Neural progenitor cell (in vitro differentiated cells): ENCODE measurements around the gene HEXD. TPM values are rescaled to one million over a fixed set of nuclear protein-coding genes. Genes with fewer than 3 reads are reported as not detected.

ENCODE experiments used
- DNase-seq: peaks from one replicate; pipeline ENCODE4 v3.0.0-alpha.2; 2016; ENCODE audit warnings: low spot score
- H2AFZ ChIP-seq: fragments of 200-600 bp; sonication (generic); replicated peaks from 2 replicates; pipeline ENCODE4 v1.6.1; 2016; ENCODE audit warnings: antibody characterized with exemption
- H3F3A ChIP-seq: fragments of 200-600 bp; sonication (generic); 2 replicates; pipeline ENCODE4 v1.6.1; 2016; ENCODE audit warnings: antibody characterized with exemption, low read depth
- H3K27ac ChIP-seq: fragments of 200-600 bp; sonication (generic); 2 replicates; pipeline ENCODE4 v1.5.1; 2016; ENCODE audit warnings: mild to moderate bottlenecking
- H3K27me3 ChIP-seq: fragments of 200-600 bp; sonication (generic); 2 replicates; pipeline ENCODE4 v1.6.1; 2016; ENCODE audit warnings: mild to moderate bottlenecking, moderate library complexity
- H3K36me3 ChIP-seq: fragments of 200-600 bp; sonication (generic); 2 replicates; pipeline ENCODE4 v1.5.1; 2016
- H3K4me1 ChIP-seq: fragments of 200-600 bp; sonication (generic); 2 replicates; pipeline ENCODE4 v1.6.1; 2016; ENCODE audit warnings: mixed run types
- H3K4me2 ChIP-seq: fragments of 200-600 bp; sonication (generic); 2 replicates; pipeline ENCODE4 v1.6.1; 2016
- H3K4me3 ChIP-seq: fragments of 200-600 bp; sonication (generic); 2 replicates; pipeline ENCODE4 v1.5.1; 2016
- H3K79me2 ChIP-seq: fragments of 200-600 bp; sonication (generic); 2 replicates; pipeline ENCODE4 v1.6.1; 2016; ENCODE audit warnings: low read depth
- H3K9ac ChIP-seq: fragments of 200-600 bp; sonication (generic); 2 replicates; pipeline ENCODE4 v1.6.1; 2016
- H3K9me3 ChIP-seq: fragments of 200-600 bp; sonication (generic); 2 replicates; pipeline ENCODE4 v1.5.1; 2016; ENCODE audit warnings: low read depth
- H4K20me1 ChIP-seq: fragments of 200-600 bp; sonication (generic); 2 replicates; pipeline ENCODE4 v1.6.1; 2016; ENCODE audit warnings: low read depth
- H3K27ac Mint-ChIP-seq: 3 replicates; pipeline ENCODE4 v1.8.0; 2021; ENCODE audit warnings: mixed read lengths
- H3K27me3 Mint-ChIP-seq: 2 replicates; pipeline ENCODE4 v1.8.0; 2022; ENCODE audit warnings: low read depth, mild to moderate bottlenecking, inconsistent platforms, moderate library complexity, mixed read lengths; ENCODE audit not compliant: insufficient read depth
- H3K36me3 Mint-ChIP-seq: 3 replicates; pipeline ENCODE4 v1.8.0; 2021; ENCODE audit warnings: mixed read lengths
- H3K4me1 Mint-ChIP-seq: 3 replicates; pipeline ENCODE4 v1.8.0; 2021; ENCODE audit warnings: mixed read lengths
- H3K4me3 Mint-ChIP-seq: 3 replicates; pipeline ENCODE4 v1.8.0; 2021; ENCODE audit warnings: mild to moderate bottlenecking, moderate library complexity, mixed read lengths
- H3K9me3 Mint-ChIP-seq: 3 replicates; pipeline ENCODE4 v1.8.0; 2020; ENCODE audit warnings: mixed read lengths
- CTCF ChIP-seq: fragments of 200-600 bp; sonication (generic); IDR thresholded peaks from 2 replicates; pipeline ENCODE4 v1.5.1; 2017; ENCODE audit warnings: antibody characterized with exemption, mild to moderate bottlenecking
- EZH2 ChIP-seq: fragments of 200-600 bp; sonication (generic); IDR thresholded peaks from 2 replicates; pipeline ENCODE4 v1.6.1; 2017; ENCODE audit warnings: antibody characterized with exemption, mild to moderate bottlenecking, moderate library complexity
- EZH2phosphoT487 ChIP-seq: fragments of 200-600 bp; sonication (generic); IDR thresholded peaks from 2 replicates; pipeline ENCODE4 v1.6.1; 2017; ENCODE audit warnings: antibody characterized with exemption
- total RNA-seq: library from RNA; depleted of rRNA; stranded (reverse); fragments of >200 nt; gene quantifications from 2 replicates; pipeline ENCODE4 v1.2.3, GENCODE V29; 2015; ENCODE audit warnings: low replicate concordance

HEXD gene
- total RNA-seq, 1 donor from 2014 or later: 22.3 TPM

GRCh38 chr17:82433560-82434215, 15.5 kb downstream of the HEXD start:
- no peaks in the 10 kb centered on the region for H3K36me3 ChIP-seq
- H3K4me3 Mint-ChIP-seq: no peak overlapping the region
- H3K9me3 ChIP-seq: no peaks in the 10 kb centered on the region
- no peaks in the 10 kb centered on the region for H3K4me1 ChIP-seq
- no peaks in the 10 kb centered on the region for H3F3A ChIP-seq
- no peak overlapping the region for H3K27ac ChIP-seq
- H2AFZ ChIP-seq: no peak overlapping the region
- H3K4me2 ChIP-seq: no peak overlapping the region
- H3K9ac ChIP-seq: no peak overlapping the region
- no peaks in the 10 kb centered on the region for H3K27me3 ChIP-seq
- no peaks in the 10 kb centered on the region for H4K20me1 ChIP-seq
- DNase-seq: no peak
- H3K9me3 Mint-ChIP-seq: no peaks in the 10 kb centered on the region
- no peak overlapping the region for H3K4me3 ChIP-seq
- peaks cover 2% of the 10 kb centered on the region for H3K27me3 Mint-ChIP-seq
- no peaks in the 10 kb centered on the region for H3K79me2 ChIP-seq
- H3K27ac Mint-ChIP-seq: no peak overlapping the region
- TF ChIP-seq EZH2: no peak
- TF ChIP-seq EZH2phosphoT487: no peak
- TF ChIP-seq CTCF: no peak
- no peaks in the 10 kb centered on the region for H3K36me3 Mint-ChIP-seq
- no peaks in the 10 kb centered on the region for H3K4me1 Mint-ChIP-seq

GRCh38 chr17:82434216-82434565, 16.0 kb downstream of the HEXD start:
- TF ChIP-seq EZH2 (no peak), EZH2phosphoT487 (no peak), CTCF (no peak)
- no peaks in the 10 kb centered on the region for H3K36me3 ChIP-seq
- H3K4me3 Mint-ChIP-seq: no peak overlapping the region

GRCh38 chr17:82435103-82435502, 17.0 kb downstream of the HEXD start:
- no peak overlapping the region for H3K4me3 ChIP-seq
- no peak overlapping the region for H3K27ac ChIP-seq
- Mint-ChIP-seq H3K36me3 (no peaks in the 10 kb centered on the region), H3K27ac (no peak overlapping the region), H3K4me3 (no peak overlapping the region), H3K4me1 (no peaks in the 10 kb centered on the region), H3K9me3 (no peaks in the 10 kb centered on the region), H3K27me3 (peaks cover 2% of the 10 kb centered on the region)
- no peaks in the 10 kb centered on the region for H4K20me1 ChIP-seq
- H3K4me2 ChIP-seq: no peak overlapping the region
- TF ChIP-seq CTCF: no peak
- no peak for TF ChIP-seq EZH2
- TF ChIP-seq EZH2phosphoT487: no peak
- H3K4me1 ChIP-seq: no peaks in the 10 kb centered on the region
- no peaks in the 10 kb centered on the region for H3K27me3 ChIP-seq
- no peaks in the 10 kb centered on the region for H3K79me2 ChIP-seq
- no peak overlapping the region for H3K9ac ChIP-seq
- no peaks in the 10 kb centered on the region for H3F3A ChIP-seq
- H3K9me3 ChIP-seq: no peaks in the 10 kb centered on the region
- H2AFZ ChIP-seq: no peak overlapping the region
- no peaks in the 10 kb centered on the region for H3K36me3 ChIP-seq
- no peak for DNase-seq

More at GRCh38 chr17:82434216-82434565, 16.0 kb downstream of the HEXD start:
- Mint-ChIP-seq H3K27ac (no peak overlapping the region), H3K27me3 (peaks cover 2% of the 10 kb centered on the region), H3K4me1 (no peaks in the 10 kb centered on the region), H3K9me3 (no peaks in the 10 kb centered on the region), H3K36me3 (no peaks in the 10 kb centered on the region)
- H3K4me3 ChIP-seq: no peak overlapping the region
- no peaks in the 10 kb centered on the region for H3K27me3 ChIP-seq
- no peaks in the 10 kb centered on the region for H3K79me2 ChIP-seq
- H3F3A ChIP-seq: no peaks in the 10 kb centered on the region
- H3K9ac ChIP-seq: no peak overlapping the region
- no peak overlapping the region for H2AFZ ChIP-seq
- no peaks in the 10 kb centered on the region for H3K4me1 ChIP-seq
- no peaks in the 10 kb centered on the region for H4K20me1 ChIP-seq
- no peak overlapping the region for H3K4me2 ChIP-seq
- no peak overlapping the region for H3K27ac ChIP-seq
- no peaks in the 10 kb centered on the region for H3K9me3 ChIP-seq
- DNase-seq: no peak
